Thyroid gland (tissue), 4 donors: Measurements from ENCODE around the gene MORC2.

ENCODE experiments used
- CTCF ChIP-seq, 6 experiments: fragments of 200-600 bp in 3 of 6; fragments of 450-650 bp in 3 of 6; sonication (generic) in 3 of 6; IDR thresholded peaks; one replicate each; pipeline ENCODE4 v1.5.1; 2016 to 2019; ENCODE audit warnings: antibody characterized with exemption in 6 of 6, mild to moderate bottlenecking in 2 of 6, inconsistent platforms in 1 of 6, moderate library complexity in 1 of 6
- POLR2A ChIP-seq, 2 donors: fragments of 450-650 bp; IDR thresholded peaks; one replicate each; pipeline ENCODE4 v1.6.1; 2017; ENCODE audit warnings: antibody characterized with exemption in 2 of 2, mild to moderate bottlenecking in 2 of 2, moderate library complexity in 1 of 2

DNA sequence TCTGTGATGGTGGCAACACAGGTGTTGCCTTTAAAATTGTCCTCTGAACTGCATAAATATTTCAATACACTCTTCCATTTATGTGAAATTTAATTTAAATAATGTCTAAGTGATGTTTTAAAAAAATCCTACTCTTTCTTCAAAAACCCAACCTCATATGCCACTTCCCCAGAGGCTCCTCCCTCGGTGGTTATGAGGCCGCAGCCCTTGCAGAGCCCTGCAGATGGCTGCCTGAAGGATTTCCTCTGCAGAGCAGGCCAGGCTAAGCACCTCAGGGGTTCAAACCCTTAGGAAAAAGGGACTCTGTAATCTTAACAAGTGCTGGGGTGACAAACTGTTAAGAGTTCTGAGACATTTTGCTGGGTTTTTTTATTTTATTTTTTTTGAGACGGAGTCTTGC lies 25.2 kb downstream of the MORC2 start:
- TF ChIP-seq POLR2A (IDR thresholded peaks at IDR 0.05) = no peak
- no peak for TF ChIP-seq CTCF (IDR thresholded peaks at IDR 0.05)
